H1 (cell line): ENCODE data around the gene CARM1.

Experiments
- ATF2 ChIP-seq: IDR thresholded peaks from 2 replicates; pipeline ENCODE4 v1.6.1; 2012; ENCODE audit warnings: low read length, inconsistent platforms
- BCL11A ChIP-seq, 2 experiments: IDR thresholded peaks; one replicate each; pipeline ENCODE4 v1.6.1; 2011; ENCODE audit warnings: low read depth in 2 of 2, low read length in 2 of 2, mild to moderate bottlenecking in 2 of 2
- CHD2 ChIP-seq: IDR thresholded peaks from 2 replicates; pipeline ENCODE4 v1.6.1; 2012; ENCODE audit warnings: low read length, improper control_type of control experiment
- CHD7 ChIP-seq: fragments of 300-600 bp; sonication (generic); IDR thresholded peaks from 2 replicates; pipeline ENCODE4 v1.7.1; 2012; ENCODE audit warnings: low read length, moderate library complexity, mild to moderate bottlenecking, inconsistent platforms; ENCODE audit not compliant: insufficient replicate concordance
- CTCF ChIP-seq, 3 experiments: IDR thresholded peaks; 1 replicate in 2 of 3; 2 replicates in 1 of 3; pipeline versions ENCODE4 v1.5.1 to v1.6.1; 2011; ENCODE audit warnings: low read length in 3 of 3, mild to moderate bottlenecking in 3 of 3, inconsistent platforms in 2 of 3, low read depth in 1 of 3, moderate library complexity in 1 of 3; ENCODE audit not compliant: insufficient read depth in 1 of 3; ENCODE audit errors: control extremely low read depth in 1 of 3
- EP300 ChIP-seq, 2 experiments: IDR thresholded peaks; 1 replicate in 1 of 2; 2 replicates in 1 of 2; pipeline ENCODE4 v1.6.1; 2011 to 2012; ENCODE audit warnings: low read depth in 2 of 2, low read length in 2 of 2, mild to moderate bottlenecking in 2 of 2, borderline replicate concordance in 1 of 2, inconsistent platforms in 1 of 2, moderate library complexity in 1 of 2
- EZH2 ChIP-seq: fragments of 200-600 bp; sonication (generic); IDR thresholded peaks from 2 replicates; pipeline ENCODE4 v1.7.1; 2012; ENCODE audit warnings: low read depth, mild to moderate bottlenecking, moderate library complexity, low read length, inconsistent platforms; ENCODE audit not compliant: severe bottlenecking
- HDAC6 ChIP-seq: IDR thresholded peaks from one replicate; pipeline ENCODE4 v1.7.1; 2012; ENCODE audit warnings: low read depth, mild to moderate bottlenecking, inconsistent platforms, low read length, moderate library complexity
- KDM1A ChIP-seq: fragments of 200-600, 300-600 bp; sonication (generic); IDR thresholded peaks from 2 replicates; pipeline ENCODE4 v1.7.1; 2016; ENCODE audit warnings: mild to moderate bottlenecking, low read length, borderline replicate concordance
- POLR2AphosphoS5 ChIP-seq: IDR thresholded peaks from 2 replicates; pipeline ENCODE4 v1.6.1; 2011; ENCODE audit warnings: low read depth, low read length
- RFX5 ChIP-seq: IDR thresholded peaks from 2 replicates; pipeline ENCODE4 v1.6.1; 2011; ENCODE audit warnings: low read depth, low read length, improper control_type of control experiment, borderline replicate concordance
- TAF1 ChIP-seq: IDR thresholded peaks from 2 replicates; pipeline ENCODE4 v1.6.1; 2011; ENCODE audit warnings: mild to moderate bottlenecking, low read depth, low read length
- TEAD4 ChIP-seq: IDR thresholded peaks from 2 replicates; pipeline ENCODE4 v1.6.1; 2012; ENCODE audit warnings: low read depth, low read length, inconsistent platforms, mixed read lengths

- TF ChIP-seq POLR2AphosphoS5 (no peak), RFX5 (no peak), CHD7 (no peak), CHD2 (no peak), CTCF (IDR thresholded peaks at IDR 0.05; ENCODE audit: control extremely low read depth in 1 of 3, insufficient read depth in 1 of 3, low read depth in 1 of 3, low read length in 3 of 3) (no peak), KDM1A (no peak), HDAC6 (no peak), TAF1 (no peak), EP300 (IDR thresholded peaks at IDR 0.05; ENCODE audit: borderline replicate concordance in 1 of 2, low read depth in 2 of 2, low read length in 2 of 2) (no peak), TEAD4 (no peak), ATF2 (no peak), BCL11A (IDR thresholded peaks at IDR 0.05; ENCODE audit: low read depth in 2 of 2, low read length in 2 of 2) (no peak), EZH2 (no peak)
Measured at GRCh38 chr19:10952809-10953208, 81.5 kb downstream of the CARM1 start.
